GM19099 (cell line): ENCODE data around the gene AUNIP.
A peak's percentile ranks its signal among the peaks of the same experiment; 100 is the strongest.

Experiments used
- POLR2A ChIP-seq: IDR thresholded peaks from 3 replicates; pipeline ENCODE4 v1.6.1; 2011; ENCODE audit warnings: low read depth; ENCODE audit not compliant: insufficient read length; ENCODE audit errors: extremely low read depth

AUNIP gene

GRCh38 chr1:25832336-25833037 lies 26.8 kb downstream of the AUNIP start:
- TF ChIP-seq POLR2A, result no peak

- TF ChIP-seq POLR2A, result no peak
Observed at GRCh38 chr1:25831569-25832196, 27.6 kb downstream of the AUNIP start.

- no peak for TF ChIP-seq POLR2A
Observed at GRCh38 chr1:25829046-25829445, 30.2 kb downstream of the AUNIP start.

- no peak for TF ChIP-seq POLR2A
Observed at GRCh38 chr1:25828491-25828890, 30.8 kb downstream of the AUNIP start.

- no peak for TF ChIP-seq POLR2A
Observed at GRCh38 chr1:25826571-25826970, 32.7 kb downstream of the AUNIP start.

GRCh38 chr1:25825605-25826004 lies 33.7 kb downstream of the AUNIP start:
- TF ChIP-seq POLR2A, result no peak

GRCh38 chr1:25821630-25822091 lies 37.6 kb downstream of the AUNIP start:
- no peak for TF ChIP-seq POLR2A

GRCh38 chr1:25821112-25821476 lies 38.2 kb downstream of the AUNIP start:
- no peak for TF ChIP-seq POLR2A

GRCh38 chr1:25820247-25821111 lies 38.8 kb downstream of the AUNIP start:
- peak; percentile 67 for TF ChIP-seq POLR2A

GRCh38 chr1:25819491-25820246 lies 39.6 kb downstream of the AUNIP start, which contains the start of gene MTFR1L:
TSS of gene MTFR1L (plus strand) at chr1:25819954. CDS start at chr1:25823105, 3,151 bp downstream.
- TF ChIP-seq POLR2A, result peak; percentile 90

GRCh38 chr1:25818569-25818968 lies 40.7 kb downstream of the AUNIP start:
- no peak for TF ChIP-seq POLR2A

- TF ChIP-seq POLR2A, result no peak
Observed at GRCh38 chr1:25817840-25818501, 41.3 kb downstream of the AUNIP start.

GRCh38 chr1:25816112-25816718 lies 43.0 kb downstream of the AUNIP start:
- no peak for TF ChIP-seq POLR2A
